GM19043 (cell line): ENCODE measurements around the gene TRMU.

ENCODE experiments used
- ATAC-seq: cut with Tn5 transposase; IDR thresholded peaks from one replicate; pipeline ENCODE4 v1.9.1; 2021; ENCODE audit warnings: low read depth; ENCODE audit not compliant: unreplicated experiment

The TRMU gene

DNA sequence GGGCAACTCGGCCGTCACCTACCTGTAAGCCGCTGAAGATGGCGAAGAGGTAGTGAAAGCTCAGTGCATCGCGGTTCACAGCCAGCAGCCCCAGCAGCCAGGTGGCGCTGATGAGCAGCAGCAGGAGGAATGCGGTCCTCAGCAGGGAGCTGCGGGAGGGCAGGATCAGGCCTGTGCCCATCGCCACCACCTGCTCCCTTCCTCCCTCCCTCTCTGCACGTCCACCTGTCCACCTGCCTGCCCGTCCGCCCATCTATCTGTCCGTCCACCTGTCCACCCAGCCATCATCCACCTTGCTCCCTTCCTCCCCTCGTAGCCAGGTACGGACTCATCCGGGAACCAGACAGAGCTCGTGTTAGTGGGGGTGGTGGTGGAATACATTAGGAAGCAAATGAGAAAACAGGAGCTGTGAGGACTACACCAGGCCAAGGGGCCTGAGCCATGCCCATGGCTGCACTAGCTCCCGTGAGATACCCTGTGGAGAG, 32.2 kb downstream of the TRMU start:
- no peak for ATAC-seq

DNA sequence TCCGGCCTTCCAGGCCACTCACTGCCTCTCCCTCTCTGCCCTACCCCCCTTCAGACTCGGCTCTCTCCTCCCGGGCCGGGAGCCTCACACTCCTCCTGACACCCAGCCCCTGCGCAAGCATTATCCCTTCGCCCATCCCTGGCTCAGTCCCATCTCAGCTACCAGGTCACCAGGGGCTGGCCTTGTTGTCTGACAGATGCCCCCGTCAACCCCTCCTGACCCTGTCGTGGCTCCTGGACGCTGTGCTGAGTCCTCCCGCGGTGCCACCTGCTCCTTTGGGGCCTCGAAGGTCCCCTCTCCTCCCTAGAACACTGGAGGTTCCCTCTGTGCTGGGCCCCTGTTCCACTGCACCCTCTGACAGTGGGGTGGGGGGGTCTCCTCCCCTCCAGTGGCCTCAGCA, 32.9 kb downstream of the TRMU start:
- ATAC-seq, result no peak

- ATAC-seq, result no peak
Observed at GRCh38 chr22:46368871-46369715, 33.6 kb downstream of the TRMU start.

DNA sequence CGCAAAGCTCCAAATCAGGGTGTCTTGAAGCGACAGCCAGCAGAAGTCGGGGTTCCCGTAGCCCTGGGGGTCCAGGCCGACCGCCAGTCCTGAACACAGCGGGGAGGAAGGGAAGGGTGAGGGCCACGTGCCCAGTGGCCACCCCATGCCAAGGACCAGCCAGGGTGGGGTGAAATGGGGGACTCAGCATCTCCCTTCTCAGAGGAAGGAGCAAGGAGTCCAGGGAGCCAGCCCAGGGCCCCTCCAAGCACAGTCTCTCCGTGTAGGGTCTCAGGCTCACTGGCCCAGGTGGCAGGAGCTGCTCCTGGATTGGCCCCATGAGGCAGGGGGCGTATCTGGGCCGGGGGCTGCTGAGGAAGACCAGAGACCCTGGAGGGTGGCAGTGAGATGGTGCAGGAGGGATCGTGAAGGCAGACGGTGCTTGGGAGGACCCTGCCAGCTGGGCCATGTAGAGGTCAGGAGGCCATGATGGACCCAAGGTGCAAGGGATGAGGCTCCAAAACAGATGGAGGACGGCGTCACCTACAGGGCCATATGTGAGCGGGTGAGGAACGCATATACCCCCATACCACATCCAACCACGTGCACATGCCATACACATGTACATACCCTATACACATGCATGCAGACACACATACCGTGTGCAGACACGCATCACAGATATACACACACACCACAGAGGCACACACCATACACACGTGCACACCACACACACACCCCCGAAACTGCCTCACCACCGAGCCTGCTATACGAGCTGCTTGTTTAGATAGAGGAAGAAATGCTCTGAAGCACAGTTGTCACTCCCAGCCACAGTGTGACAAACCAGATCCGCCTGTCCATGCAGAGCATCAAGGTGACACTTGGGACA, 34.4 kb downstream of the TRMU start:
- no peak for ATAC-seq

DNA sequence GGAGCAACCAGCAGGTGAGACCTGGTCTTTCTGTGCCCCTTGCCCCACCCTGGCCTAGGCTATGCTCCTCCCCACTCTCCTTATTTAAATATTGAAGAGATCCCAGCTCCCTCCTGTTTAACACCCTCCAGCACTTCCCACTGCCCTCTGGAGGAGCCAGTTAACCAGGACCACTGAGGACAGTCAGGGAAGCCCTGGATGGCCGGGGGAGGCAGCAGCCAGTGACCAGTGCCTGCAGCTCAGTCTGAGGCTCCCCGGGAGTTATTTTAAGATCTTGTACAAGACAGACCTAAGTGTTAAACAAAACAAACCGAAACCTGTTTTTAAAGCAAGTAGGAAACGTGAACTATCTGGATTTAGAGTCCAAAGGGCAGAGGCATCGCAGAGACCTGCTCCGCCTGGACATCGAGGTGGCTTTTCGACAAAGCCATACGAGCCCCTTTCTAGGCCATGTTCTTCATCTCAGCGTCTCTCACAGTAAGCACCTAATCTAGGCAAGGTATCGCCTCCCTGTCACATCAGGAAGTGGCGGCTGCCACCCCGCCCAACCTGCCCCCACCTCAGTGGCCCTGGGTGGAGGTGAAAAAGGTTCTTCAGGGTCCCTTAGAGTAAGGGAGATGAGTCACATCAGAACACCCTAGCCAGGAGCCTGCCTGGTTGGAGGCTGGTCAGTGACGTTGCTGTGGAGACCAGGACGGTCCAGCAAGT, 35.2 kb downstream of the TRMU start:
- no peak for ATAC-seq

DNA sequence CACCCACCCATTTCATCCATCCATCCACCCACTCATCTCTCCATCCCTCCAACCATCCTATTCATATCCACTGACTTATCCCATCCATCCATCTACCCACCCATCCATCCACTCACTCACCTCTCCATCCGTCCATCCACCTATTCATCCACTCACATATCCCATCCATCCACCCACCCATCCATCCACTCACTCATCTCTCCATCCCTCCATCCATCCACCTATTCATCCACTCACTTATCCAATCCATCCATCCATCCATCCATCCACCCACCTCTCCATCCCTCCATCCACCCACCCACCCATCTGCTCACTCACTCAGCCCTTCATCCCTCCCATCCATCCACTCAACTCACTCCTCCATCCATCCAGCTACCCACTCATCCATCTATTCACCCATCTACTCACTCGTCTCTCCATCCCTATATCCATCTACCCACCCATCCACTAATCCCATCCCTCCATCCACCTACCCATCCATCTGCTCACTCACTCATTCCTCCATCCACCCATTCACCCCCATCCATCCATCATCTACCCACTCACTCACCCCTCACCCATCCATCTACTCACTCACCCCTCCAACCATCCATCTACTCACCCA, 36.2 kb downstream of the TRMU start:
- ATAC-seq, result no peak

DNA sequence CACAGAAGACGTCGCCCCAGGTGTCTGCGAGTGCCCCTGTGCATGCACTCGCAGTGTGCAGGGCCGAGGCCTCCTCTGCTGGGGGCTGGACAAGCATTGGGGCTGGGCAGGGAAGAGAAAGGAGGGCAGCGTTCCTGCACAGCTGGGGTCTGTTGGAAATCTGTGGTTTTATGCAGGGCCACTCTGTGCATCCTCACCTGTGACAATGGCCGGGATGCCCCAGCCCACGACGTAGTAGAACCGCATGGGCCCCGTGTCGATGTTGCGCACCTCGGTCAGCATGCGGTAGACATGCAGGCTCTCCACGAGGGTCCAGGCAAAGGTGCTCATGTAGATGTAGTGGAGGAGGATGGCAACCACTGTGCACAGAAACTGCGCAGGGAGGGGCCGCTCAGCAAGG, 37.2 kb downstream of the TRMU start:
- no peak for ATAC-seq

GRCh38 chr22:46373159-46373558, 37.6 kb downstream of the TRMU start:
- no peak for ATAC-seq

GRCh38 chr22:46373921-46374662, 38.6 kb downstream of the TRMU start:
- ATAC-seq, result no peak

GRCh38 chr22:46374663-46375474, 39.4 kb downstream of the TRMU start:
- ATAC-seq, result no peak

DNA sequence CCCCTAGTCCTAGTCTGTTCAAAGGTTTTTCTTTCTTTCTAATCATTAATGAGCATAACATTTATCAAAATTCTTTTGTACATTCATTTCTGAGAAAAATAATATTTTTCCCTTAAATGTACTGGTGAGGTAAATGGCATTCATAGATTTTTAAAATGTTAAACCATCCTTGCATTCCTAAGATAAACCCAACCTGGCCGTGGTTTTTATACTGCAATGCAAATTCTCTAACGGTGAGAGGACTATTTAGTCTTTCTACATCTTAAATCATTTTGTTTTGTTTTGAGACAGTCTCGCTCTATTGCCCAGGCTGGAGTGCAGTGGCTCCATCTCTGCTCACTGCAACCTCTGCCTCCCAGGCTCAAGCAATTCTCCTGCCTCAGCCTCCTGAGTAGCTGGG, 40.6 kb downstream of the TRMU start:
- no peak for ATAC-seq

DNA sequence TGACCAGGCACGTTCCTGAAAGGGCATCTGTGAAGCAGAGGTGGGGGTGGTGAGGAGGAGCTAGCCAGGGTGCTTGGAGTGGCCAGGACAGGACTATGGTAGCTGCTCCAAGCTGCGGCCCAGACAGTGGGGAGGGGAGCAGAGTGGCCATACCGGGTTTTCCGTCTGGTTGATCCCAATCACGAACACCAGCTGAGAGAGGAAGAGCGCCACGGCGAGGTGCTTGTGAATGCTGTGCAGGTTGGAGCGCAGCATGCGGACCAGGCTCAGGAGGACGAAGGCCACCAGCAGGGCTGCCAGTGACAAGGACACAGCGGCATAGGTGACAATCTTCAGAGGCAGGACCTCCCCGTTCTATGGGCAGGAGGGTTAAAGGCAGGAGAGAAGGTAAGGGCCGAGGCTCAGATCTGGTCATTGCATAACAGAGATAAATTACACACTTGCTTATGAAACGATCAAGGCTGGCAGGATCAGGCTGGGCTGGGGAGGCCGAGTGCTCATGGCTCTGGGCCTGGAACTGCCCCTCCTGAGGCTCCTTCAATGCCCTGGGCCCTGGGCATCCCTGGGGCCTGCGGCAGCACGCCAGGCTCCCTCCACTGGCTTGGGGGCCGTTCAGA, 41.5 kb downstream of the TRMU start:
- ATAC-seq, result no peak

DNA sequence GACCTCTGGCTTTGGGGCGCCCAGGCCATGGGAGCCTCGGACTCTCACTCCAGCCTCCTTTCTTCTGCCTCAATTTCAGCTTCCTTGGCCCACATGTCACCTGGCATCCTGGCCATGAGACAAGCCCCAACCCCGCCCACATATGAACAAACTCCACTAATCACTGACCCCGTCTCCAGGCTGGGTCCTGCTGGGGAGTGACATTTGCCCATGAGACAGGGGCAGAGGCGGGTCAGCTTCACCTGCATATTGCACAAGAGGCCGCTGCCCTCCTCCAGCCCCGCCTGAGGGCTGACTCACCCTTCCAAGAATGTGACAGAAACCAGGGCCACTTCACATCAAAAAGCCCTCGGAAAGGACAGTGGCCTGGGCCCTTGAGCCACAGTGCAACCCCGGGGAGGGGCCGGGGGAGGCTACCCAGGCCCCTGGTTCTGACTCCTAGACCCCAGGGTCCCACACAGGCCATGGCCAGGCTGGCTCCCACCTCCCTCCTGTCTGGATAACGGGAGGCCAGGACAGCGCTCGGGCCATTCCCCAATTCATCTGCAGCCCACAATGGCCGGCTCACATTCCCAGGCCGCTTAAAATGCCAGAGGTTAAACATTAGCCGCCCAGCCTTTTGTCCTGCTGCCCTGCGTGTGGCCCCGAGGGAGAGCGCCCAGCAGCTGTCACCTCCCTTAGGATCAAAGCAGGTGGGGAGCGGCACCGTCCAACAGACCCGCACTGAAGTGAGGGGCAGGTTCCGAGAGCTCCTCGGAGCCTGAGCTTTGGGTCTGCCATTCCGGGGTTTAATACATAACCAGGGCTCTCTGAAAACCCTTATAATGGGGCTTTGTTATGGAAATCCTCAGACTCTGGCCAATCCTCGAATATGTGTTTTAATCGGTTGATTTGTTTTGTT, 42.3 kb downstream of the TRMU start:
- ATAC-seq, result no peak

DNA sequence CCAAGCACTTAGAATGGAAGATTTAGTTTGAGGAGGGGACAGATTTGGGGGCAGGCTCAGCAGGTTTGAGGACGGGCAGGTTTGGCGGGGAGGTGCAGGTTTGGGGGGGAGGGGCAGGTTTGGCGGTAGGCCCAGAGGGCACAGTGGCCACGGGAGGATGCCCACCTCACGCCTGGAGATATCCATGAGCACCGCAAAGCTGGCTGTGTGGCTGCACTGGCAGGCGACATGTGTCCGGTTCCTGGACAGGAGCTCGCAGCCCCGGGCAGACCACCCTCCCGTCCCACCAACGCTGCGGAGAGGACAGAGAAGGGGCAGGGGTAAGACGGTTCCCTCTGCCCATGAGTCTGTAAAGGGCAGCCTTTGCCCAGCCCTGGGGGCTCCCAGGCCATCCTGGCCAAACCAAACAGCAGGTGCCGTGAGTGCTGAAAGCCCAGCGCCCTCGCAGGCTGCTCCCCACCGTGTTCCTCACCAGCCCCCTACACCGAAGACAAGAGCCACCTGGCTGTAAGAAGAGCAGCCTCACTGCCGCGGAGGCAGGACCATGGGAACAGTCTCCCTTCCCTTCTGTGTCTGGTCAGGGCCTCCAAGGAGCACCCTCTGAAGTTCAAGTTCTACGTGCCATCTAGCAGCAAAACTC, 43.0 kb downstream of the TRMU start:
- no peak for ATAC-seq

- ATAC-seq, result no peak
Observed at GRCh38 chr22:46379066-46379930, 43.8 kb downstream of the TRMU start.

DNA sequence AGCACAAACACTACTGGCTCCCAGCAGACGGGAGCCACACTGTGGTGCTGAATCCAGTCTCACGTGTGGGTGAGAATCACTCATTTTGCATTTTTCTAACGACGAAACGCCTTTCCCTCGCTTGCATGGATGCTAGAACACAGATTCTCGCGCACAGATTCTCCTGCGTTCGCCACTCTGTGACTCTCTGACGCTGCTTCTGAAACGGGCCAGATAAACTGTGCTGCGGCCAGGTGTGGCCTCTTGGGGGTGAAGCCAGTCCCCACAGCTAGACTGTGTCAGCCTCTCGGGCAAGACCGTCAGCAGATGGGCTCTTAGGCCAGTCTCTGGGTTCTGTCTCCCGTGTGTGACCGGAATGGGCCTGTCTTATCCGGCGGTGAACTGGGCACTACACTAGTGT, 44.6 kb downstream of the TRMU start:
- ATAC-seq, result no peak
